Embryonic facial prominence (tissue), 1 donor: ENCODE results near the gene CCDC57.

ENCODE experiments used
- DNase-seq: peaks from one replicate; pipeline ENCODE4 v3.0.0-alpha.2; 2016; ENCODE audit errors: extremely low spot score

Gene CCDC57

GRCh38 chr17:82126556-82127314 lies 85.9 kb downstream of the CCDC57 start:
- DNase-seq: no peak

GRCh38 chr17:82124101-82124500 lies 88.5 kb downstream of the CCDC57 start:
- no peak for DNase-seq

GRCh38 chr17:82121660-82122629 lies 90.7 kb downstream of the CCDC57 start:
- DNase-seq: no peak

- no peak for DNase-seq
Measured at GRCh38 chr17:82121246-82121645, 91.4 kb downstream of the CCDC57 start.

GRCh38 chr17:82120148-82120547 lies 92.5 kb downstream of the CCDC57 start:
- DNase-seq: no peak

GRCh38 chr17:82118815-82119380 lies 93.7 kb downstream of the CCDC57 start:
- no peak for DNase-seq

GRCh38 chr17:82118168-82118814 lies 94.4 kb downstream of the CCDC57 start:
- DNase-seq: no peak

- DNase-seq: no peak
Measured at GRCh38 chr17:82117139-82118090, 95.2 kb downstream of the CCDC57 start.

- DNase-seq: no peak
Measured at GRCh38 chr17:82116246-82116645, 96.4 kb downstream of the CCDC57 start.

GRCh38 chr17:82114872-82115271 lies 97.8 kb downstream of the CCDC57 start:
- DNase-seq: no peak

GRCh38 chr17:82114447-82114846 lies 98.2 kb downstream of the CCDC57 start:
- DNase-seq: no peak

- DNase-seq: no peak
Measured at GRCh38 chr17:82113941-82114340, 98.7 kb downstream of the CCDC57 start.

GRCh38 chr17:82113422-82113821 lies 99.2 kb downstream of the CCDC57 start:
- DNase-seq: no peak

GRCh38 chr17:82112914-82113311 lies 99.7 kb downstream of the CCDC57 start:
- no peak for DNase-seq

GRCh38 chr17:82112181-82112913 lies 100.3 kb downstream of the CCDC57 start:
- DNase-seq: no peak

GRCh38 chr17:82110298-82110697 lies 102.3 kb downstream of the CCDC57 start:
- DNase-seq: no peak

GRCh38 chr17:82108961-82109475 lies 103.6 kb downstream of the CCDC57 start:
- DNase-seq: no peak

- no peak for DNase-seq
Measured at GRCh38 chr17:82108496-82108945, 104.1 kb downstream of the CCDC57 start.

GRCh38 chr17:82108038-82108437 lies 104.6 kb downstream of the CCDC57 start:
- no peak for DNase-seq
